Testis (tissue), 3 donors: Measurements from ENCODE around the gene GSG1L. TPM values are rescaled to one million over a fixed set of nuclear protein-coding genes. Genes with fewer than 3 reads are reported as not detected.

Experiments
- DNase-seq: peaks from one replicate; pipeline ENCODE4 v3.0.0-alpha.2; 2019
- H3K27ac ChIP-seq, 2 donors: fragments of 200-600 bp; sonication (generic); one replicate each; pipeline ENCODE4 v1.5.1; 2019
- H3K27me3 ChIP-seq: fragments of 200-600 bp; sonication (generic); one replicate; pipeline ENCODE4 v1.5.1; 2019
- H3K36me3 ChIP-seq: fragments of 200-600 bp; sonication (generic); one replicate; pipeline ENCODE4 v1.5.1; 2017; ENCODE audit warnings: low read depth; ENCODE audit errors: missing control alignments
- H3K4me1 ChIP-seq: fragments of 200-600 bp; sonication (generic); one replicate; pipeline ENCODE4 v1.5.1; 2019
- H3K4me3 ChIP-seq, 2 donors: fragments of 200-600 bp; sonication (generic); one replicate each; pipeline ENCODE4 v1.5.1; 2017 to 2019
- H3K9me3 ChIP-seq: fragments of 200-600 bp; sonication (generic); one replicate; pipeline ENCODE4 v1.5.1; 2017
- POLR2A ChIP-seq: fragments of 450-650 bp; IDR thresholded peaks from one replicate; pipeline ENCODE4 v1.6.1; 2017; ENCODE audit warnings: antibody characterized with exemption, mild to moderate bottlenecking, moderate library complexity
- WGBS, 2 donors: methylation state at CpG; one replicate each; pipeline ENCODE4 v1.1.5; 2018; 5-methylcytosine and 5-hydroxymethylcytosine counted together
- intact Hi-C: fragments of 100-400 bp; cut with DNase I; formaldehyde crosslinking; loops from one replicate; pipeline ENCODE4 v1.15.1; 2023; ENCODE audit warnings: low total_unique reads
- polyA plus RNA-seq: library from polyadenylated mRNA; stranded (reverse); fragments of 350-450 nt; fragmentation: Illumina TruSeq; extraction: RNeasy Lipid Tissue Mini Kit (QIAGEN cat#74804); gene quantifications from one replicate; pipeline ENCODE4 v1.2.3, GENCODE V29; 2014; ENCODE audit warnings: low read depth, low replicate concordance; ENCODE audit not compliant: insufficient read depth
- total RNA-seq, 2 donors: library from RNA; depleted of rRNA; stranded (reverse); fragments of >200 nt; gene quantifications; one replicate each; pipeline ENCODE4 v1.2.3, GENCODE V29; 2016
- TF ChIP-seq, protein P1 (sequence below), 3 experiments: fragments of 450-650 bp in 2 of 3; fragments of 200-600 bp in 1 of 3; sonication (generic) in 1 of 3; IDR thresholded peaks; one replicate each; pipeline ENCODE4 v1.5.1; 2016 to 2019; ENCODE audit warnings: antibody characterized with exemption in 3 of 3, mild to moderate bottlenecking in 2 of 3, moderate library complexity in 1 of 3

Gene GSG1L
- total and polyA plus RNA-seq, 3 donors from 2014 or later, result 1.1 to 2.8 (median 1.9) TPM

- DNase-seq, result no peak
- WGBS, 2 donors, result 80 to 81% methylated on average over 3 of the region's 3 CpGs
- Histone ChIP-seq H3K9me3 (no peaks in the 10 kb centered on the region), H3K4me1 (no peaks in the 10 kb centered on the region), H3K4me3 (no peak overlapping the region), H3K36me3 (no peaks in the 10 kb centered on the region), H3K27ac (no peak overlapping the region), H3K27me3 (no peaks in the 10 kb centered on the region)
- intact Hi-C loops, result no loop called here
- TF ChIP-seq, protein P1, sequence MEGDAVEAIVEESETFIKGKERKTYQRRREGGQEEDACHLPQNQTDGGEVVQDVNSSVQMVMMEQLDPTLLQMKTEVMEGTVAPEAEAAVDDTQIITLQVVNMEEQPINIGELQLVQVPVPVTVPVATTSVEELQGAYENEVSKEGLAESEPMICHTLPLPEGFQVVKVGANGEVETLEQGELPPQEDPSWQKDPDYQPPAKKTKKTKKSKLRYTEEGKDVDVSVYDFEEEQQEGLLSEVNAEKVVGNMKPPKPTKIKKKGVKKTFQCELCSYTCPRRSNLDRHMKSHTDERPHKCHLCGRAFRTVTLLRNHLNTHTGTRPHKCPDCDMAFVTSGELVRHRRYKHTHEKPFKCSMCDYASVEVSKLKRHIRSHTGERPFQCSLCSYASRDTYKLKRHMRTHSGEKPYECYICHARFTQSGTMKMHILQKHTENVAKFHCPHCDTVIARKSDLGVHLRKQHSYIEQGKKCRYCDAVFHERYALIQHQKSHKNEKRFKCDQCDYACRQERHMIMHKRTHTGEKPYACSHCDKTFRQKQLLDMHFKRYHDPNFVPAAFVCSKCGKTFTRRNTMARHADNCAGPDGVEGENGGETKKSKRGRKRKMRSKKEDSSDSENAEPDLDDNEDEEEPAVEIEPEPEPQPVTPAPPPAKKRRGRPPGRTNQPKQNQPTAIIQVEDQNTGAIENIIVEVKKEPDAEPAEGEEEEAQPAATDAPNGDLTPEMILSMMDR (IDR thresholded peaks at IDR 0.05), result no peak
- no peak for TF ChIP-seq POLR2A
Measured at GRCh38 chr16:27952811-27953210, 110.7 kb downstream of the GSG1L start.

- no peak for DNase-seq
- Histone ChIP-seq H3K4me3 (no peak overlapping the region), H3K9me3 (no peaks in the 10 kb centered on the region), H3K36me3 (no peaks in the 10 kb centered on the region), H3K4me1 (no peaks in the 10 kb centered on the region), H3K27me3 (no peaks in the 10 kb centered on the region), H3K27ac (no peak overlapping the region)
- 71 to 78% methylated on average over 7 of the region's 7 CpGs for WGBS, 2 donors
- intact Hi-C loops, result no loop called here
- TF ChIP-seq, protein P1 (IDR thresholded peaks at IDR 0.05), result no peak
- TF ChIP-seq POLR2A, result no peak
Measured at GRCh38 chr16:27951489-27952120, 111.9 kb downstream of the GSG1L start.

DNA sequence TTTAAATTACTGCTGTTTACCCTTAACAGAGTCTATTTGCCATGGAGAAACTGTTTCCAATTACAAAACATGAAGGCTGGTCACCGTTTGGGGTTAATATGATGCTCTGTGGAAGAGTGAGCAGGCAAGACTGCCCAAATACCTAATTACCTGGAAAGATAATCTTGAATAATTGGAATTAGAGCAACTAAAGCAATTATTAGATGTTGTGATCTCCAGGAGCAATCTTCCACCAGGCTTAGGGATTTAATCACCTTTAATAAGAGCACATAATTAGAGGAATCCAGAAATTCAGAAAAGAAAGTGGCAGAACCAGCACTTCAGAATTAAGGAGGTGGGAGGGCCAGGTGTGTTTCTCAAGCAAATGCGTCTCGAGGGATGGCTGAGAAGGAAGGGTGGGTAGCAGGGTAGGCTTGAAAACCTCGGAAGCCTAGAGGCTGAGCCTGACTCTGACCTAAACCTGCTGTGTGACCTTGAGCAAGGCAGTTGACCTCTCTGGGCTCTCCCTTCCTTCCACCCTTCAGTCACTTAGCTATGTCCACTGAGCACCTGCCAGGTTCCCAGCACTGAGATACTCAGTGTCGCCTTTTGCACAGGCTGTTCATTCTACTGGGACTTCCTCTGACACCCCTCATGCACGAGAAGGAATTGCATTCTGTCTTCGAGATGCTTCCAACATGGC lies 113.2 kb downstream of the GSG1L start:
- H3K9me3 ChIP-seq, result no peaks in the 10 kb centered on the region
- no peaks in the 10 kb centered on the region for H3K4me1 ChIP-seq
- no peaks in the 10 kb centered on the region for H3K27me3 ChIP-seq
- H3K4me3 ChIP-seq, result no peak overlapping the region
- no peaks in the 10 kb centered on the region for H3K36me3 ChIP-seq
- WGBS, 2 donors, result 86 to 91% methylated on average over 7 of the region's 7 CpGs
- H3K27ac ChIP-seq, result no peak overlapping the region
- no peak for DNase-seq
- no peak for TF ChIP-seq POLR2A
- TF ChIP-seq, protein P1 (IDR thresholded peaks at IDR 0.05), result no peak
- intact Hi-C loops, result no loop called here

DNA sequence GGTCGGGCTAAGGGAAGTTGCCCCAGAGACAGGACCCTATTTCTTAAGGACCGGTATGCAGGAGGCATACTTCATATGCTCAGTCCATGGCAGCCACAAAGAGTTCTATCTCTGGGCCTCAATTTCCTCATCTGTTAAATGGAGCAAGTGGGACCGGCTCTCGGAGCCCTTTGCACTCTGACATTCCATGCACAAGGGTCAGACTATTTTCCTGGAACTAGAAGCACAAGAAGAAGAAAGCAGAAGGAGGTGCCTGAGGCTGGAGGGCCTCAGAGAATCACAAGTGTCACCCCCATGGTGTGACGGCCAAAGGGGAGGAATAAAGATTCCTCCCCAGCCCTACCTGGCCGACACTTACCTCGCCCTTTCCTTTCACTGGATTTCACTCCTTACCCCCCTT lies 115.8 kb downstream of the GSG1L start:
- intact Hi-C loops, result no loop called here
- WGBS, 2 donors, result 78 to 88% methylated on average over 7 of the region's 7 CpGs
- H3K9me3 ChIP-seq, result no peaks in the 10 kb centered on the region
- H3K4me1 ChIP-seq, result no peaks in the 10 kb centered on the region
- no peaks in the 10 kb centered on the region for H3K27me3 ChIP-seq
- no peaks in the 10 kb centered on the region for H3K36me3 ChIP-seq
- H3K4me3 ChIP-seq, result no peak overlapping the region
- H3K27ac ChIP-seq, result no peak overlapping the region
- no peak for DNase-seq
- TF ChIP-seq POLR2A, result no peak
- TF ChIP-seq, protein P1 (IDR thresholded peaks at IDR 0.05), result no peak
